ENCODE data around the gene DEXI.
"Not testable (repeated sequence)": the region's sequence is repeated elsewhere in the genome, so short reads cannot be mapped to it uniquely, and the experiment has no call there.

DEXI gene

DNA sequence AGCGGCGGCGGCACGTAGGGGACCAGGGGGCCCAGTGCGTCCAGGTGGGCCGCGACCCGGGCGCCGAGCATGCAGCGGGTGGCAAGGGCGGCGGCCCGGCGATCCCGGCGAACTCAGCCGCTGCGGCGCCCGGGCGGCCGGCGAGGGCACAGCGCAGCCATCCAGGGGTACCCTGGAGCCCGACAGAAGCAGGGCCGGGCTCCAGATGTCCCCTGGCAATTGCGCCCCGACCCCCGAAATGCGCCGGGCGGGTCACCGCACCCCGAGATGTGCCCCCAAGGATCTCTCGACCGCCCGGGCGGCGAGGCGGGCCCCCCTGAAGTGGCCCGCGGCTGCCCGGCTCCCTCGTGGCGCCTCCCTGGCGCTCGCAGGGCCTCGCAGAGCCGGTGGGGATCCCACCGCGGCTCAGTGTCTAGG lies 325 bp downstream of the DEXI start:
- DNase-seq (ENCODE audit: low read depth in 2 of 3, low spot score in 2 of 3), result not testable (repeated sequence)

DNA sequence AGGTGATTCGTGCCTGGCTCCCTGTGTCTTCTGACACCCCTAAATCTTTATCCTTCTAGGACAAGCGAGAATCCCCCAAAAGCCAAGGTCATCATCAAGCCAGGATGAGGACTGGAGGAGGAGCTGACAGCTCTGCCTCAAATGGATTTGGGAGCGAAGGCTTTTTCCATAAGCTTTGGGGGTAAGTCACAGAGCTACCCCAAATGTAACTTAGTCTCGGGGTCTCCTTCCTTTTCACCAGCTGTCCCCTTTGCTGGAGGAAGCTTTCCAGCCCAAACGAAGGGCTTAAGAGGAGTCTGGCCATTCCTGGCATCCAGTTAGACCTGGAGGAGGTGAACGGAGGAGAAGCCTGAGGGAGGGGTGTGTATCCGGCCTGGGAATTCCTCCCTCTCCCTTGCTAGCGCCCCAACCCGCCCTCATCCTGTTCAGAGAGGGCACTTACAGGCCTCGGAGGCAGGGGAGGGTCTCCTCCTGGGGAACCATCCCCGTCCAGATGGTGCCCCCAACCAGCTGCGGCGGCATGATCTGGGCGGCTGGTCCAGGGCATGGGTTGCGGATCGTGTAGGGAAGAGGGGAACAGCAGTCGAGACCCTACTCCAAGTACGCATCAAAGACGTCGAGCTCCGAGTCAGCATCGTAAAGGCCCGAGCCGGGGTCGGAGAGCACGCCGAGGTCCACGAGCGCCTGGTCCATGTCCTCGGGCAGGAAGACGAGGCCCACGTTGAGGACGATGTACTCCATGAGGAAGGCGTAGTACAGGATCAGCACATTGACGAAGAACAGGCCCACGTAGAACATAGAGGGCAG lies 938 bp downstream of the DEXI start:
- DNase-seq (ENCODE audit: low read depth in 2 of 3, low spot score in 2 of 3), result no peak

DNA sequence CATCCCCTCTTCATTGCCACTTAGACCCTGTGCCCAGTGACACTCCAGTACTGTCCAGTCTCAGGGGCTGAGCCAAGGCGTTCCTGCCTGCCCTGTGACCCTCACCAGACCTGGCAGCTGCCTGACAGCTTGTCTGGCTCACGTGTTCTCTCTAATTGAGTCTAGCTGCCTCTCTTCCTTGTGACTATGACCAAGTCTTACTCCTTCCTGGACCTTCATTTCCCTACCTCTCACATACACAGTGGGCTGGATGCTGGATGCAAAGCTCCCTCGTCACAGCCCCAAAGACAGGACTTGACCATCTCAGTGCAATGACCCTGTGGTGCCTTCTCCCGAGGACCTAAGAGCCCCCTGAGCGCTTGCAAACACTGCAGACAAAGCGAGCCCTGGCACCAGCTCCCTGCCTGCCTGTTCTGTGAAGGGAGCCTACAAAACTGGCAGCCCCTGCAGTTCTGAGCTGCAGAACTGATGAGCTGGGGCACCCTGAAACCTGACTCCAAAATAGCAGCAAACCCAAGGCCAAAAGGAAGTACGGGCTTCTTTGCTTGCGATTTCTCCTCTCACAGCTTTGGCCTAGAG lies 1.7 kb downstream of the DEXI start:
- DNase-seq (ENCODE audit: low read depth in 2 of 3, low spot score in 2 of 3), result no peak

DNA sequence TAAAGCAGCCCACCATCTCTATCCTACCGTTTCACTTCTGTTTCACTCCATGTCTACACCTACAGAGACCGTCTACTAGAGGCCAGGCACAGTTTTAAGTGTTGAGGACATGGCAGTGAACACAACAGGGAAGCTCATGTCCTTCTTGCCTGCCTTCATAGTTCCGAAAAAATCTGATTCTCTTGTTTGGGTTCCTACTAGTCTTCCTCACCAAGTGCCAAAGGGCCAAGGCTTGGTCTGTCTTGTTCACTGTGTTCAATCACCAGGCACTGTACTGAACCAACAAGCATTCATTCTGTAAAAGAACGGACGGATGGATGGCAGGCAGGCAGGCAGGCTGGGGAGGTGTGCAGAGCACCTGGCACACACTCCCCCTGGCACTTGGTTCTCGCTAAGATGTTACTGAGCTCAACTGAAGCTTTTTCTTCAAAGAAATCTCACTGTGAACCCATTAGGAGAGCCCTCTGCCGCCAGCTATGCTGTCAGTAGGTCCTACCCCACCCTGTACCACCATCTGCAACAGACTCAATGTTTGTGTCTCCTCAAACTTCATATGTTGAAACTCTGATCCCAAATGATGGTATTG lies 2.5 kb downstream of the DEXI start:
- no peak for DNase-seq (ENCODE audit: low read depth in 2 of 3, low spot score in 2 of 3)

DNA sequence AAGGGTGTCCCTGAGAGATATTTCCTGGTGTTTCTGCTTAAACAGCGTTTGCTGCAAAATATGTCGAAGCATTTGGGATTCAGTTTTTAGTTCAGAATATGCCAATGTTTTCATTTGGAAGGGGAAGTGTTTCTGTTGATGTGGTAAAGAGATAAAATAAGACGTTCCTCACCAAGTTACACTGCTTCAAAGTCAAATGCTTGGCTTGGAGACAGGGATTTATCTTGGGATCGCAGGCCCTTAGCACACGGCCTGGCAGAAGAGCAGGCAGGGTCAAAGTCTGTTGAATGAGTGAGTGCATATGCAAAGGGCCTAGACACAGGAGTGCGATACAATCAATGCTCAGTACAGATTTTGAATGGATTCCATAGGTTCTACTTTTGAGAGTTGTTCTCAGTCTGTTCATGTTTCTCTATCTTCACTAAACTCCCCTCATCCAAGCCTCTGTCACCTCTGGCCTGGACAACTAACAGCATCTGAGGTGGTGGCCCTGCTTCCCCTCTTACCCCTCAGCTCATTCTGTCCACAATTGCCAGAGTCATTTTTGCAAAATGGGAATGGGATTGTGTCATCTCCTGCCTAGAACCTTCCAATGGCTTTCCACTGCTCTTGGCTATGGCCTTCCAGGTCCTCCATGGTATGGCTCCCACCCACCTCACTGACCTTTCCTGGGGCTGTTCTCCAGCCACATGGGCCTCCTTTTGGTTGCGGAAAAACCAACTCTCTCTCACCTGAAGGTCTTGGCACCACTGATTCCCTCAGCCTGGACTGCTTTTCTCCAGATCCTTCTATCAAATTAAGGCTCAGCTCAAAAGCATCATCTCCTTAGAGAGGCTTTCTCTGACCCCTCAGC lies 3.2 kb downstream of the DEXI start:
- no peak for DNase-seq (ENCODE audit: low read depth in 2 of 3, low spot score in 2 of 3)

DNA sequence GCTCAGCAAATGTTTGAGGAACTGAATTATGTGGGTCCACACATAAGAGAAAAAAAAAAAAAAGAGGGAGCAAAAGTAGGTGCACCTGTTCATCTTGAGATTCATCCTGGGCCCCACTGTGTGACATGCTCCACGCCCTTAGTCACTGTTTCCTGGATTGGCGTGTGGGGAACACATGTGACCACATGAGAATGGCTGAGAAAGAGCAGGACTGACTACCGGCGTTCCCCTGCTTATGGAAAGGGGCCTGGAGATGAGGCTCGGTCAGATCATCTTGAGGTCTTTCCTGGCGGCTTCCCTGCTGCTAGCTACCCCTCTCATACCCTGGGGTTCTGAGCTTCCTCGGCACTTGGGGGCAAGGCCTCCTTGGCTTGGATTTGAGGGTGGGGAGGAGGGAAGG lies 3.9 kb downstream of the DEXI start:
- no peak for DNase-seq (ENCODE audit: low read depth in 2 of 3, low spot score in 2 of 3)

DNA sequence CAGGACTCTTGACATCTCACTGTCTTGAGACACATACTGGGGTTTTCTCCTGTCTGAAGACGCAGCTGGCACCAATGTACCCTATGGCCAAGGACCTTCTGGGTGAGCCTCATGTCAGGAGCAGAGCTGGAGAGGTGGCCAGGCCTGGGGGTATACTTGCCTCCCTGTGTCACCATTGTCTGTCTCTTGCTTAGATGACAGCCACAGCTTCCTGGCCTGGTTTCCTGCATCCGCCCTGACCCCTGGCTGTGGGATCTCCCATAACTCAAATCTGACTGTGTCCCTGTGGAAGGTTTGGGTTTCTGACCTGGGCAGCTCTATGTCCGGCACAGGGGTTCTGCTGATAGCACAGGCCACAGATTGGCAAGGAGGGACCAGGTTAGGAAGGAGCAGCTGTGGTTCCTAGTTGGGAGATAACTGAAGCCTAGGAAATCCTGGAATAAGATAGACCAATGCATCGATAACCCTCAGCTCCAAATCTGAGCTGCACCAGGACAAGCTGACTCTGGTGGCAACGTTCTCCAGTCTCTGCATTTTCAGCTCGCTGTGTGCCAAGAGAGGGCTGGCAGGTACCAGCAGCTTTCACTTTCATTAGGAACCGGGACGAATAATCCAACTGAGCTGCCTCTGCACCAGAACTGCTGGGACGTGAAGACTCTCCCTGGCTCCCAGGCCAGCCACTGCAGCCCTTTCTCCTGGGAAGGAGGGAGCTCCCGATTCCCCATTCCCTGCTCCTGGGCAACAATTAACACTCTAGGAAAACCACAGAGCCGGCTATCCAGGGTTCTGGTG lies 5.0 kb downstream of the DEXI start:
- DNase-seq (ENCODE audit: low read depth in 2 of 3, low spot score in 2 of 3), result no peak

DNA sequence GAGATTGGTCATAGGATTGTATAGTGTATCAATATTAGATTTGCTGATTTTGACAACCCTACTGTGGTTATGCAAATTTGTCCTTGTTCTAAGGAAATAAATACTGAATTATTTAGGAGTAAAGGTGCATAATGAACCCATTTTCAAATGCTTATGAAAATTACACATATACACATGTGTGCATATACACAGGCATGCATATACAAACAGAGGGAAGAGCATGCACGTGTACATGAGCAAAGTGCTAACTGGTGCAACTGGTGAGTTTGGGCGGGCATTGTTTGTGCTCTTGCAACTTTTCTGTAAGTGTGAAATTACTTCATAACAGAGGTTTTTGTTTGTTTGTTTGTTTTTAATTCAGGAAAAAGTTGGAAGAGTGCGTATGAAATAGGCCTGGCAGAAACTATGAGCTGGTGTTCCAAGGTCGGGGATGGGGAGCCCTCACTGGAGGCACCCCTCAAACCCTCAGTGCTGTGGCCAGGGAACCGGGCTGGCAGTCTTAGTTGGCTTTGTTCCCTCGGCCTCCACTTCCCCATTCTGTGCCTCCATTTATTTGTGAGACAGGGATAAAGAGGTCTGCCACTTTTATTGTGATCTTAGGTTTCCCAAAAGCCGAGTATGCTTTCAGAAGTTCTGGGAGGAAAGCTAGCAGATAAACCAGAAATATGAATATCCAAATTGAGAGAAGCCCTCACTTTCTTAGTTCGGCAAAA lies 5.8 kb downstream of the DEXI start:
- DNase-seq (ENCODE audit: low read depth in 2 of 3, low spot score in 2 of 3), result no peak

DNA sequence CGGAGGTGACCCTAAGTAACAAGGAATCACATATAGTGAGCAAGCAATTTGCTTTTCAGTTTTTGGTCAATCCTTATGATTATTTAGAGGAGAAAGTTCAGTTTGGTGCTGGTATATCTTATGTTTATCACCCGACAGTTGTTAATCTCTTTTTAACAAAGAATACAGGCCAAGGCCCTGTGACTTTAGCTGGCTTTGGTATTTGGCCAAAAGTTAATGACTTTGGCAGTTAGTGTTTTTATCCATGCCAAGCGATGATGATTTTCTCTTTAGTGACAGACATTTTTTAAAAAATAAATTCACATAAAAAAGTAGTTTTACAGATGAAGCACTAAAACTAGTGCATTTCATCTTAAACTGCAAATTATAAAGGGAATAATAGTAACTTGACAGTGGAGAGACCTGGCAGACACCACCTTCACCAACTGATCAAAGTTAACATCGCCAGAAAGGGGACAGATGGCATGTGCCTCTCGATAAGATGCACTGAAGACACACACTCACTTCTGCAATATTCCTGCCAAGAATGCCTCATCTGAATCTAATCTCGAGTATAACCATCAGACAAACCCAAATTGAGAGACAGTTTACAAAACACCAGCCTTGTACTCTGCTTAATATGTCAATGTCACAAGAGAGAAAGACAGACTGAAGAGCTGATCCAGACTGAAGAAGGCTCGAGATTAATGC lies 6.9 kb downstream of the DEXI start:
- no peak for DNase-seq (ENCODE audit: low read depth in 2 of 3, low spot score in 2 of 3)

DNA sequence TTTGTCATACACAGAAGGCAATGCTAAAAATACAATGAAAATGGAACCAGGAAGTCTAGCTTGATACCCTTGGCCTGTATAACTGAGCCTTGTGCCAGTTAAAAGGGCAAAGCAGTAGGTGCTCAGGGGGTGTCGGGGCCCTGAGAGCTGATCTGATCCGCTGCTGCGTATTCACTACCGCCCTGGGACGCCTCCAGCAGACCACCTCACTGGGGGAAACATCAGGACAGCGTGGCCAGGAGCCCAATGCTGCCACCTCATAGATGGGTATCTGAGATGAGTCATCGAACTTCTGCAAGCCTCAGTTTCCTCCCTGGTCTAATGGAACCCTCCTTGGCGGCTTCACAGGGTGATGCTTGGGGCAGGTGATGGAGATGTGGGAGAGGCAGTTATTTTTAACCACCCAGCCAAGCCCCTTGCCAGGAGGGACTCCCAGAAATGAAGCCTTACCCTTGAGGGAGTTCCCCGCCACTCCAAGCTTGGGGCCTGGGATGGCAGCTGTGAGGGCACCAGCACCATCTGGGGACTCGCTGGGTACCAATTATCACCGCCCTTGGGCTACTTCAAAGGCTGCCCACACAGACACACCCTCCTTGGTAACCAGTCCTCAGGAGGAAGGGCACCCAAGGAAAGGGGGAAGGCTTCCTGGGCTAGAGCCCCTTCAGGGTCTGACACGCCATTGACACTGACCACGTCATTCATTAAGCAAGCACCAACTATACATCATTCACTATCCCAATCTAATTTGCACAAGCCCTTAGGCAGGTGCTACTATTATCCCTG lies 7.8 kb downstream of the DEXI start:
- DNase-seq (ENCODE audit: low read depth in 2 of 3, low spot score in 2 of 3), result no peak

DNA sequence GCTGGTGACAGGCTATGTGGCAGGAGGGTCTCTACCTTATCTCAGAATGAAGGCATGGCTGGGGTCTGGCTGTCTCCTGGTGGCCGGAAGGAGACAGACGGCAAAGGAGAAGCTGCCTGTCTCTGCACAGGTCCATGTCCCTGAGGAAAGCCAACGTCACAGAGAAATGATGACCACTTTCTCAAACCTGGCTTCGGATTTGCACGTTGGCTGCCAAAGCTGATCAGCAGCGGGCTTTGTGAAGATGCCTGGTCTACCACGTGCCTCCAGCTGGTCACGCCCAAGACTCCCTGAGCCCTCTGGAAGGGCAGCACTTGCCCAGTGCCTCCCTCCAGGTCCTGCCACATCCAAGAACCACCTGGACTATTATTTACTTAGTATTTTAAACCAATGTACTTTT lies 8.4 kb downstream of the DEXI start:
- no peak for DNase-seq (ENCODE audit: low read depth in 2 of 3, low spot score in 2 of 3)

DNA sequence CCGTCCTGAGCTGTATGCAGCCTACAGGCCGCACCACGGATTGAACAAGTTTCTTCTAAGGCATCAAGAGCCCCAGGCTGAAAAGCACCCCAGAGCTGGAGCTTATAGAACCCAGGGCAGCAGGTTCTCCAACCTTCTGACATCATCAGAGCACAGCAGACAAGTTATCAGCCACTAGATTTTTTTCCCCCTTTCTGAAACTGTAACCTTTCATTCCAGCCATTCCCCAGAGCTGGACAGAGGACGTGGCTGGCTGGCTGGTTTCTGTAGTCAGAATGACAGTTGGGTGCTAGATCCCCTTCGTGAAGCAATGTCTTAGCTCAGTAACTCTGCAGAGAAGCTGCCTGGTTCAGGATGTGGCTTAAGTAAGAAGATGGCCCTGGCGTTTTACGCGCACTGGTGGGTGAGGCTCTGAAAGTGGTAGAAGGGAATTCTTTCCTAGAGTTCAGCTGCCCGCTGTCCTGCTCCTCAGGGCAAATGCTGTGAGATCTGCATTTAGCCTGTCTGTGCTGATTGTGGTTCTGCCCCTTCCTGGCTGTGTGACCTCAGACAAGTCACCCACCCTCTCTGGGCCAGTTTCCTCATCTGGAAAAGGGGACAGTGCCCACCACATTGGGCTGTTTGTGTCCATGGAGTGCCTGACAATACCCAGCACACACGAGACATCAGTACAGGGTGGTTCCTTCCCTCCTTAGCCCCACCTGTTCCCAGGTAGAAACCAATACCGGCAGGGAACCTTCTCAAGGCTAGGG lies 9.1 kb downstream of the DEXI start:
- DNase-seq (ENCODE audit: low read depth in 2 of 3, low spot score in 2 of 3), result no peak

DNA sequence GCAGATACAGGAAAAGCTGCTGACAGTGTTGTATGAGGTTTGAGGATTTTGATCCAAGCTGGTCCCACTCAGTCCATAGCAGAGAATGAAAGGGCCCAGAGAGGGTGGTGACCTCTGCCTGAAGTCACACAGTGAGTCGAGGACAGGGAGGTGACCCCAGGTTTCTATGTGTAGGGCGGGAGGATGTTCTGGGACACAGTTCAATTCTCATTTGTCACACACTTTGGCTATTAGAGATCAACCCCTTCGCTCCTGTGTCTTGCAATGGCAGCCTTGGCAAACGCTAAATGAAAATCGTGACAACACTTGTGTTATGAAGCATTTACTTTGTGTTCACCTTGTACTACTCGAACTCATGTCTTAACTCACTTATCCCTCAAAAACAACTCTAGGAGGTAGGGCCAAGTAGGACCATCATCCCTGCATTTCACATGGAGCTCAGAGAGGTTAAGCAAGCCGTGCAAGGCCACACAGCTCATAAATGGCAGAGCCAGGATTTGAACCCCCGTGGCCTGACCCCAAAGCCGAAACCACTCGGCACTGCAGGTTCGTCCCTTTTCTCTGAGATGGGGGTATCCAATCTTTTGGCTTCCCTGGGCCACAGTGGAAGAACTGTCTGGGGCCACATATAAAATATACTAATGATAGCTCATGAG lies 10.2 kb downstream of the DEXI start:
- no peak for DNase-seq (ENCODE audit: low read depth in 2 of 3, low spot score in 2 of 3)

DNA sequence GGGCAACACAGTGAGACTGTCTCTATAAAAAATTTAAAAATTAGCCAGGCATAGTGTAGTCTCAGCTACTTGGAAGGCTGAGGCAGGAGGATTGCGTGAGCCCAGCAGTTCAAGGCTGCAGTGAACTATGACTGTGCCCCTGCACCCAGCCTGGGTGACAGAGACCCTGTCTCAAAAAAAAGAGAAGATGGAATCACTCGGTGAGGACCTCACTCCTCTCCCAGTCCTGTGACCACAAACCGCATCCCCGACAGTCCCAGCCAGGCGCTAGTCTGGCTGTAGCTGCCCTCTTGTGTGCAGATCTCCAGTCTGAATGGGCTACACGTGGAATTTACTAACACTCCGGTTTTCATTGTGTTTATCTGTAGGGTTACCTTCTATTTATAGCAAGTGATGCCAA lies 11.1 kb downstream of the DEXI start:
- DNase-seq (ENCODE audit: low read depth in 2 of 3, low spot score in 2 of 3), result no peak

DNA sequence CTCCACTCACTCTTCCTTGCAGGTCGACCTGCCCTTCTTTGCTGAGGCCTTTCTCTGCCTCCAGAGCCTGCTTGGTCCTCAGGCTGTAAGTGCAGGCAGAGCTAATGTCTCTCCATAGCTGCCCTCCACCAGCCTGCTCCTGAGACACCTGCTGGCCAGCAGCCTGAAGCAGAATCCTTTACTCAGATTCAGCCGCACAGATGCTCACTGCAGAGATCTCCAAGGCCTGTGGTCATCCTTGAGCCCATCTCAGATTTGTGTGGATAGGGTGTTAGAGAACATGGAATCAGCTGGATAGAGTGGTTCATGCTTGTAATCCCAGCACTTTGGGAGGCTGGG lies 11.5 kb downstream of the DEXI start:
- no peak for DNase-seq (ENCODE audit: low read depth in 2 of 3, low spot score in 2 of 3)

DNA sequence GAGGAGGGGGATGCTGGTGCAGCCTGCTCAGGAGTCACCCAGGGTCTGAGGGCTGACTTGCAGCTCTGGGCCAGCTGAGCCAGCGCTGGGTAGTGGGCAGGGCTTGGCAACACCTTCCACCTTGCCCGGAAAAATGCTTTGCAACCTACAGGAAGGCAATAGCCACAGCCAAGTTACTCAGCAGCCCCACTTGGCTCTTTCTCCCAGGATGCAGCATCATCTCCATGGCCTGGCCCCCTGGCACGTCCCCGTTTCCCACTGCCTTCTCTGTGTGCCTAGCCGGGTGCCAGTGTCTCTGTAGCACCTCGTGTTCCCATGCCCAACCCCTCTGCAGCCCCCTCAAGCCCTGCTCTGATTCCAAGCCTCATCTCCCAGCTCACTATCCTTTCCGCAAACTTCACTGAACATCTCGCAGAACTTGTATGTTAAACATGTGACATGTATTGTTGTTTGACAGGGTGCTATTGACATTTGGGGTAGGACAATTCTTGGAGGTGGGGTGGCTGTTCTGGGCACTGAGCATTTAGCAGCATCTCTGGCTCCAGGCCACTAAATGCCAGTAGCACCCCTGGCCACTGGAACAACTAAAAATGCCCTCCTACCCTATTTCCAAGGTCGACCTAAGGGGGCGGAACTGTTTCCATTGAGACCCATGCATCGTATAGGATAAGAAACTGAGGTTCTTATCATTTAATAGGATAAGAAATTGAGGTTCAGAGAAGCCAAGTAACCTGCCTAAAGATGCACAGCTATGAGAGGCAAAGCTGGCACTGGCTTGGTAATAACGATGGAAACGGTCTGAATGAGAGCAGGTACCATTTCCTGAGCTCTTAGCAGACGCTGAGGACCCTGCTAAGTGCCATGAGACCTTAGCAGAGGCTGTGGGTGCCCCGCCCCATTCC lies 12.2 kb downstream of the DEXI start:
- DNase-seq (ENCODE audit: low read depth in 2 of 3, low spot score in 2 of 3), result no peak

DNA sequence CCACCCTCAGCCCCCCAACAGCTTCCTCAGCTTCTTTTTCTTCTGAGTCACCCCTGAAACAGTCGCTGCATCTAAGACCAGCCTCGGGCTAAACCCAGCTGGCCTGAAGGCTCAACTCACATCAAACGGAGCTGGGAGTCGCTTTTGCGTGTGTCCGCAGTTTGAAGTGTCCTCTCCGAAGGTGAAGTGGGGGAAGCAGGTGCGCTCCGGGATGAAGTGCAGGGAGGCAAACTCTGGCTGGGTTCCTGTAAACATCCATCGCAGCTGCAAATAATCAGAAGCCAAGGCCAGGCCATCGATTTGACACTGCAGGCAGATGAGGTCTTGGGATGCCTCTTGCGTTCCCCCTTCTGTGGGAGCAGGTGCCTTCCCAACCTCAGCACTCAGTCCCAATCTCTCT lies 13.2 kb downstream of the DEXI start:
- DNase-seq (ENCODE audit: low read depth in 2 of 3, low spot score in 2 of 3), result not testable (repeated sequence)

Data from activated CD8-positive, alpha-beta memory T cell treated with anti-CD3 and anti-CD28 coated beads for 48 hours (primary cell).